H1 (cell line): ENCODE measurements around the gene RAD51B. TPM values are rescaled to one million over a fixed set of nuclear protein-coding genes. Genes with fewer than 3 reads are reported as not detected.

Experiments used
- BACH1 ChIP-seq: IDR thresholded peaks from 2 replicates; pipeline ENCODE4 v1.6.1; 2012; ENCODE audit warnings: low read length, improper control_type of control experiment
- HDAC2 ChIP-seq, 2 experiments: fragments of 300-600 bp in 1 of 2; sonication (generic) in 1 of 2; IDR thresholded peaks; 2 replicates each; pipeline ENCODE4 v1.6.1; 2011 to 2012; ENCODE audit warnings: low read depth in 2 of 2, low read length in 2 of 2, mild to moderate bottlenecking in 2 of 2, moderate library complexity in 2 of 2, borderline replicate concordance in 1 of 2, inconsistent platforms in 1 of 2
- MAX ChIP-seq: IDR thresholded peaks from 2 replicates; pipeline ENCODE4 v1.6.1; 2012; ENCODE audit warnings: inconsistent platforms
- SUZ12 ChIP-seq: fragments of 200-600 bp; sonication (generic); IDR thresholded peaks from 2 replicates; pipeline ENCODE4 v1.6.1; 2012; ENCODE audit warnings: mild to moderate bottlenecking, inconsistent platforms, low read length, moderate library complexity, mixed read lengths
- polyA plus RNA-seq, 7 experiments: library from polyadenylated mRNA; depleted of rRNA in 3 of 7; stranded (reverse) in 5 of 7; unstranded in 2 of 7; fragments of >200 nt in 5 of 7; fragments of 200-250 nt in 2 of 7; gene quantifications; 1 replicate in 5 of 7; 2 replicates in 1 of 7; 4 replicates in 1 of 7; pipeline versions ENCODE4 v1.2.1 to v1.2.3, GENCODE V29; 2011 to 2013; ENCODE audit warnings: missing spikeins in 2 of 7, mixed read lengths in 2 of 7
- total RNA-seq: library from RNA; stranded (reverse); fragmentation: NEBNext Ultra II Directional; extraction: Animal tissue kit (Norgen Biotek cat#: 25700); gene quantifications from 2 replicates; pipeline ENCODE4 v1.2.1, GENCODE V29; 2021
- TF ChIP-seq, protein P1 (sequence below), 3 experiments: IDR thresholded peaks; 1 replicate in 2 of 3; 2 replicates in 1 of 3; pipeline versions ENCODE4 v1.5.1 to v1.6.1; 2011; ENCODE audit warnings: low read length in 3 of 3, mild to moderate bottlenecking in 3 of 3, inconsistent platforms in 2 of 3, low read depth in 1 of 3, moderate library complexity in 1 of 3; ENCODE audit not compliant: insufficient read depth in 1 of 3; ENCODE audit errors: control extremely low read depth in 1 of 3

The RAD51B gene
- total and polyA plus RNA-seq, 2 of the 8 experiments (the other 6 are each of a cell fraction or from before 2014, with no cell fraction given) = 3.9 to 14.9 TPM

DNA sequence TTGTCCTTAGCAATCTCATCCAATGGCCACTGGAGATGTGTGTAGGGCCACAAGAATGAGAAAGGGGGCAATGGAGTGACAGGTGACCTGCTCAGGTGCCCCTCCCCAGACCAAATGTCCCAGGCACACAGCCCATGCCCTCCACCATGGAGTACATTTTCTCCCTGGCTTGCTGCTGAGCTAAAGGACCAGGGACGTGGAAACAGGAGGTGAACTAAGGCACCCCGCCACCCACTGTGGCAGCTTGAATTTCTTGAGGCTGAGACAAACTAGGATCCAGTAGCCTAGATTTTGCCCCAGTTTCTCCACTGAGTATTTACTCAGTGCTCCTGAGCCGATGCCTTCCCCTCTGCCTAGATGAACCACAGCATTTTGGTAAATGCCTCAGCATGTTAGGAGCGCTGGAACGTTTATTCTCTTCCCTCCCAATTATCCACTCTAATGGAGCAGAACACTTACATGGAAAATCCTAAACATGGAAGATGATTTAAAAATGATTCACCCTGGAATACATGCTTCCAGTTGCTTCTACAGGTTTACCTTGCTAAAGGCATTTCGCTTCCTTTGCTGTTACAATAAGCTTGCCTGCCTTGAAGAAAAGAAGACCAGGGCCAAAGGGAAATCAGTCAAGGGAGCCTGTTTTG is 775.3 kb downstream of the RAD51B start (continued):
- TF ChIP-seq, protein P1, sequence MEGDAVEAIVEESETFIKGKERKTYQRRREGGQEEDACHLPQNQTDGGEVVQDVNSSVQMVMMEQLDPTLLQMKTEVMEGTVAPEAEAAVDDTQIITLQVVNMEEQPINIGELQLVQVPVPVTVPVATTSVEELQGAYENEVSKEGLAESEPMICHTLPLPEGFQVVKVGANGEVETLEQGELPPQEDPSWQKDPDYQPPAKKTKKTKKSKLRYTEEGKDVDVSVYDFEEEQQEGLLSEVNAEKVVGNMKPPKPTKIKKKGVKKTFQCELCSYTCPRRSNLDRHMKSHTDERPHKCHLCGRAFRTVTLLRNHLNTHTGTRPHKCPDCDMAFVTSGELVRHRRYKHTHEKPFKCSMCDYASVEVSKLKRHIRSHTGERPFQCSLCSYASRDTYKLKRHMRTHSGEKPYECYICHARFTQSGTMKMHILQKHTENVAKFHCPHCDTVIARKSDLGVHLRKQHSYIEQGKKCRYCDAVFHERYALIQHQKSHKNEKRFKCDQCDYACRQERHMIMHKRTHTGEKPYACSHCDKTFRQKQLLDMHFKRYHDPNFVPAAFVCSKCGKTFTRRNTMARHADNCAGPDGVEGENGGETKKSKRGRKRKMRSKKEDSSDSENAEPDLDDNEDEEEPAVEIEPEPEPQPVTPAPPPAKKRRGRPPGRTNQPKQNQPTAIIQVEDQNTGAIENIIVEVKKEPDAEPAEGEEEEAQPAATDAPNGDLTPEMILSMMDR (IDR thresholded peaks at IDR 0.05; ENCODE audit: control extremely low read depth in 1 of 3, insufficient read depth in 1 of 3, low read depth in 1 of 3, low read length in 3 of 3) = no peak
- TF ChIP-seq MAX (no peak), BACH1 (no peak), SUZ12 (no peak), HDAC2 (IDR thresholded peaks at IDR 0.05; ENCODE audit: borderline replicate concordance in 1 of 2, low read depth in 2 of 2, low read length in 2 of 2) (no peak)
